Ishikawa (cell line): Measurements from ENCODE around the gene CBLC.

Experiments
- CEBPB ChIP-seq: IDR thresholded peaks from 2 replicates; pipeline ENCODE4 v1.6.1; 2012
- EP300 ChIP-seq: IDR thresholded peaks from 2 replicates; pipeline ENCODE4 v1.6.1; 2012; ENCODE audit warnings: borderline replicate concordance
- FOXM1 ChIP-seq: IDR thresholded peaks from 2 replicates; pipeline ENCODE4 v1.6.1; 2012; ENCODE audit warnings: low read depth, borderline replicate concordance
- NFIC ChIP-seq: IDR thresholded peaks from 2 replicates; pipeline ENCODE4 v1.6.1; 2012
- RAD21 ChIP-seq: IDR thresholded peaks from 2 replicates; pipeline ENCODE4 v1.6.1; 2012; ENCODE audit warnings: low read depth
- TAF1 ChIP-seq: IDR thresholded peaks from 2 replicates; pipeline ENCODE4 v1.6.1; 2012; ENCODE audit warnings: low read depth, mild to moderate bottlenecking
- TCF12 ChIP-seq: IDR thresholded peaks from 2 replicates; pipeline ENCODE4 v1.6.1; 2012; ENCODE audit warnings: low read depth
- YY1 ChIP-seq: IDR thresholded peaks from 2 replicates; pipeline ENCODE4 v1.6.1; 2012; ENCODE audit warnings: low read depth
- TF ChIP-seq, protein P1 (sequence below): IDR thresholded peaks from 2 replicates; pipeline ENCODE4 v1.6.1; 2012; ENCODE audit warnings: low read depth, mild to moderate bottlenecking

DNA sequence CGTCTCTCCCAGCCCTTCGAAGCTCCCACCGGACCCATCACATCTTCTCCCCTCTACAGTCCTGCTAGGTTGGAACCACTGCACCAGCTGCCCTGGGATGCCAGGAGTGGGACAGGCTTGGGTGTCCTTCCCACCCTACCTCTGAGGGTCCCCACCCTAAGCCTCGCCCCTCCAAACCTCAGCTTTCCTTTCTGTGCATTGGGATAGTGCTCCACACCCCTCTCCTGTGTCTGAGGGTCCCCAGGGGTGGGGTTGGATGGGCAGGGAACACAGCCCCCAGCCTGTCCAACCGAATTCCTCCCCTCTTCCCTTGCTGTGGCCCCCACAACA is 31.1 kb upstream of the CBLC start:
- TF ChIP-seq CEBPB (no peak), NFIC (no peak), RAD21 (no peak), EP300 (no peak), TCF12 (no peak), TAF1 (no peak), YY1 (no peak), FOXM1 (no peak)
- TF ChIP-seq, protein P1, sequence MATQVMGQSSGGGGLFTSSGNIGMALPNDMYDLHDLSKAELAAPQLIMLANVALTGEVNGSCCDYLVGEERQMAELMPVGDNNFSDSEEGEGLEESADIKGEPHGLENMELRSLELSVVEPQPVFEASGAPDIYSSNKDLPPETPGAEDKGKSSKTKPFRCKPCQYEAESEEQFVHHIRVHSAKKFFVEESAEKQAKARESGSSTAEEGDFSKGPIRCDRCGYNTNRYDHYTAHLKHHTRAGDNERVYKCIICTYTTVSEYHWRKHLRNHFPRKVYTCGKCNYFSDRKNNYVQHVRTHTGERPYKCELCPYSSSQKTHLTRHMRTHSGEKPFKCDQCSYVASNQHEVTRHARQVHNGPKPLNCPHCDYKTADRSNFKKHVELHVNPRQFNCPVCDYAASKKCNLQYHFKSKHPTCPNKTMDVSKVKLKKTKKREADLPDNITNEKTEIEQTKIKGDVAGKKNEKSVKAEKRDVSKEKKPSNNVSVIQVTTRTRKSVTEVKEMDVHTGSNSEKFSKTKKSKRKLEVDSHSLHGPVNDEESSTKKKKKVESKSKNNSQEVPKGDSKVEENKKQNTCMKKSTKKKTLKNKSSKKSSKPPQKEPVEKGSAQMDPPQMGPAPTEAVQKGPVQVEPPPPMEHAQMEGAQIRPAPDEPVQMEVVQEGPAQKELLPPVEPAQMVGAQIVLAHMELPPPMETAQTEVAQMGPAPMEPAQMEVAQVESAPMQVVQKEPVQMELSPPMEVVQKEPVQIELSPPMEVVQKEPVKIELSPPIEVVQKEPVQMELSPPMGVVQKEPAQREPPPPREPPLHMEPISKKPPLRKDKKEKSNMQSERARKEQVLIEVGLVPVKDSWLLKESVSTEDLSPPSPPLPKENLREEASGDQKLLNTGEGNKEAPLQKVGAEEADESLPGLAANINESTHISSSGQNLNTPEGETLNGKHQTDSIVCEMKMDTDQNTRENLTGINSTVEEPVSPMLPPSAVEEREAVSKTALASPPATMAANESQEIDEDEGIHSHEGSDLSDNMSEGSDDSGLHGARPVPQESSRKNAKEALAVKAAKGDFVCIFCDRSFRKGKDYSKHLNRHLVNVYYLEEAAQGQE = no peak
